ENCODE data around the gene GCLM. TPM values are rescaled to one million over a fixed set of nuclear protein-coding genes. Genes with fewer than 3 reads are reported as not detected.

Gene GCLM
- total RNA-seq, 1 experiment from 2014 or later, result 33.7 TPM

DNA sequence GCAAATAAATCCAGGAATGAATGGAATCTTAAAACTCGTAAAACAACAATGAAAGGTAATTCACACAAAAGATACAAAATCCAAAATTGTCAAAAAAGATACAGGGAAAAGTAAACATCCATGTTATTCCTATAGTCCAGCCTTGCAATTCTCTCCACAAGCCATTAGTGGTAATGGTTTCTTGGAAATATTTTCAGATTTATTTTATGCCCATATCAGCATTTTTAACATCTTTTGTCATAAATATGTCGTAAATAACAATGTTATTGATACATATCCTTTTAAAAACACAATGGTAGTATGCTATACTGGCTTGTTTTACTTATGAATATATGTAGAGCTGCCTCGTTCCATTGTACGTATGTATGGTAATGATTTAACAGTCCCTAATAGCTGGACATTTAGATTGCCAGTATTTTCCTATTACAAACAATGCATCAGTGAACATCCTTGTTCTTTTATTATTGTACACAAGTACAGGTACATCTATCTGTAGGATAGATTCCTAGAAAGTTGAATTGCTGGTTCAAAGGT is 60.8 kb downstream of the GCLM start:
- intact Hi-C loops (cut with micrococcal nuclease; ENCODE audit: unreplicated experiment), result loop anchor here (5.0 to 10.0 kb wide), 2 partner anchors 214 to 406 kb away; no protein-coding TSS in a partner anchor
- CTCF ChIA-PET, result no interaction called here
- H3K27me3 ChIP-seq (ENCODE audit: control insufficient read depth, insufficient read depth, low read length), result no peaks in the 10 kb centered on the region
- no peak for DNase-seq (ENCODE audit: low read depth, low spot score)
- H3K4me3 ChIP-seq (ENCODE audit: low read depth in 2 of 2, low read length in 2 of 2), result peak overlapping the region; percentile 69 to 74
- H3K27ac ChIP-seq (ENCODE audit: low read length), result peak overlapping the region; percentile 75
- H3K36me3 ChIP-seq (ENCODE audit: control insufficient read depth, insufficient read depth, low read length), result no peaks in the 10 kb centered on the region
- ATAC-seq, result no peak
- POLR2A ChIA-PET, result no interaction called here
- H3K9me3 ChIP-seq (ENCODE audit: control insufficient read depth, insufficient read depth, low read depth, low read length), result no peaks in the 10 kb centered on the region
- in situ Hi-C loops (cut with HindIII; ENCODE audit: low pct_unique_long_range_greater_than_20kb, low sequenced_read_pairs), result no loop called here
- TF ChIP-seq, protein P1, sequence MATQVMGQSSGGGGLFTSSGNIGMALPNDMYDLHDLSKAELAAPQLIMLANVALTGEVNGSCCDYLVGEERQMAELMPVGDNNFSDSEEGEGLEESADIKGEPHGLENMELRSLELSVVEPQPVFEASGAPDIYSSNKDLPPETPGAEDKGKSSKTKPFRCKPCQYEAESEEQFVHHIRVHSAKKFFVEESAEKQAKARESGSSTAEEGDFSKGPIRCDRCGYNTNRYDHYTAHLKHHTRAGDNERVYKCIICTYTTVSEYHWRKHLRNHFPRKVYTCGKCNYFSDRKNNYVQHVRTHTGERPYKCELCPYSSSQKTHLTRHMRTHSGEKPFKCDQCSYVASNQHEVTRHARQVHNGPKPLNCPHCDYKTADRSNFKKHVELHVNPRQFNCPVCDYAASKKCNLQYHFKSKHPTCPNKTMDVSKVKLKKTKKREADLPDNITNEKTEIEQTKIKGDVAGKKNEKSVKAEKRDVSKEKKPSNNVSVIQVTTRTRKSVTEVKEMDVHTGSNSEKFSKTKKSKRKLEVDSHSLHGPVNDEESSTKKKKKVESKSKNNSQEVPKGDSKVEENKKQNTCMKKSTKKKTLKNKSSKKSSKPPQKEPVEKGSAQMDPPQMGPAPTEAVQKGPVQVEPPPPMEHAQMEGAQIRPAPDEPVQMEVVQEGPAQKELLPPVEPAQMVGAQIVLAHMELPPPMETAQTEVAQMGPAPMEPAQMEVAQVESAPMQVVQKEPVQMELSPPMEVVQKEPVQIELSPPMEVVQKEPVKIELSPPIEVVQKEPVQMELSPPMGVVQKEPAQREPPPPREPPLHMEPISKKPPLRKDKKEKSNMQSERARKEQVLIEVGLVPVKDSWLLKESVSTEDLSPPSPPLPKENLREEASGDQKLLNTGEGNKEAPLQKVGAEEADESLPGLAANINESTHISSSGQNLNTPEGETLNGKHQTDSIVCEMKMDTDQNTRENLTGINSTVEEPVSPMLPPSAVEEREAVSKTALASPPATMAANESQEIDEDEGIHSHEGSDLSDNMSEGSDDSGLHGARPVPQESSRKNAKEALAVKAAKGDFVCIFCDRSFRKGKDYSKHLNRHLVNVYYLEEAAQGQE (IDR thresholded peaks at IDR 0.05; ENCODE audit: insufficient read depth in 1 of 2, low read depth in 2 of 2, low read length in 1 of 2), result no peak
- TF ChIP-seq POLR2AphosphoS5 (IDR thresholded peaks at IDR 0.05; ENCODE audit: low read depth, low read length) (no peak), TCF7L2 (IDR thresholded peaks at IDR 0.05; ENCODE audit: low read depth, low read length) (no peak), SIN3A (IDR thresholded peaks at IDR 0.05; ENCODE audit: borderline replicate concordance, insufficient read depth, low read depth, low read length) (no peak)
- TF ChIP-seq, protein P2, sequence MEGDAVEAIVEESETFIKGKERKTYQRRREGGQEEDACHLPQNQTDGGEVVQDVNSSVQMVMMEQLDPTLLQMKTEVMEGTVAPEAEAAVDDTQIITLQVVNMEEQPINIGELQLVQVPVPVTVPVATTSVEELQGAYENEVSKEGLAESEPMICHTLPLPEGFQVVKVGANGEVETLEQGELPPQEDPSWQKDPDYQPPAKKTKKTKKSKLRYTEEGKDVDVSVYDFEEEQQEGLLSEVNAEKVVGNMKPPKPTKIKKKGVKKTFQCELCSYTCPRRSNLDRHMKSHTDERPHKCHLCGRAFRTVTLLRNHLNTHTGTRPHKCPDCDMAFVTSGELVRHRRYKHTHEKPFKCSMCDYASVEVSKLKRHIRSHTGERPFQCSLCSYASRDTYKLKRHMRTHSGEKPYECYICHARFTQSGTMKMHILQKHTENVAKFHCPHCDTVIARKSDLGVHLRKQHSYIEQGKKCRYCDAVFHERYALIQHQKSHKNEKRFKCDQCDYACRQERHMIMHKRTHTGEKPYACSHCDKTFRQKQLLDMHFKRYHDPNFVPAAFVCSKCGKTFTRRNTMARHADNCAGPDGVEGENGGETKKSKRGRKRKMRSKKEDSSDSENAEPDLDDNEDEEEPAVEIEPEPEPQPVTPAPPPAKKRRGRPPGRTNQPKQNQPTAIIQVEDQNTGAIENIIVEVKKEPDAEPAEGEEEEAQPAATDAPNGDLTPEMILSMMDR (IDR thresholded peaks at IDR 0.05), result no peak
- no TSS peak for BruUV-seq (replicated peaks)
- H3K4me1 ChIP-seq (ENCODE audit: control insufficient read depth, insufficient read depth, low read length), result peaks cover 11% of the 10 kb centered on the region; the same call in 1 of the 2 replicates

- Histone ChIP-seq H3K4me3 (ENCODE audit: low read depth in 2 of 2, low read length in 2 of 2) (peak overlapping the region; percentile 69 to 74), H3K27ac (ENCODE audit: low read length) (peak overlapping the region; percentile 75), H3K36me3 (ENCODE audit: control insufficient read depth, insufficient read depth, low read length) (no peaks in the 10 kb centered on the region), H3K4me1 (ENCODE audit: control insufficient read depth, insufficient read depth, low read length) (peaks cover 11% of the 10 kb centered on the region; the same call in 1 of the 2 replicates), H3K9me3 (ENCODE audit: control insufficient read depth, insufficient read depth, low read depth, low read length) (no peaks in the 10 kb centered on the region), H3K27me3 (ENCODE audit: control insufficient read depth, insufficient read depth, low read length) (no peaks in the 10 kb centered on the region)
- DNase-seq (ENCODE audit: low read depth, low spot score) (peak; percentile 46), ATAC-seq (peak; percentile 58)
- TF ChIP-seq, protein P1 (IDR thresholded peaks at IDR 0.05; ENCODE audit: insufficient read depth in 1 of 2, low read depth in 2 of 2, low read length in 1 of 2), result no peak
- TF ChIP-seq SIN3A (IDR thresholded peaks at IDR 0.05; ENCODE audit: borderline replicate concordance, insufficient read depth, low read depth, low read length), result no peak
- no peak; the same call in 1 of the 2 replicates for TF ChIP-seq POLR2AphosphoS5 (IDR thresholded peaks at IDR 0.05; ENCODE audit: low read depth, low read length)
- no peak for TF ChIP-seq TCF7L2 (IDR thresholded peaks at IDR 0.05; ENCODE audit: low read depth, low read length)
- TF ChIP-seq, protein P2 (IDR thresholded peaks at IDR 0.05), result no peak
- intact Hi-C loops (cut with micrococcal nuclease; ENCODE audit: unreplicated experiment), result loop anchor here (5.0 to 10.0 kb wide), 2 partner anchors 213 to 406 kb away; no protein-coding TSS in a partner anchor
- BruUV-seq (replicated peaks), result TSS peak; percentile 76
- ChIA-PET CTCF (no interaction called here), POLR2A (interaction anchor here (0.7 kb wide), 1 partner anchor 32 kb away, joined by 3 read pairs; no protein-coding TSS in a partner anchor)
- in situ Hi-C loops (cut with HindIII; ENCODE audit: low pct_unique_long_range_greater_than_20kb, low sequenced_read_pairs), result no loop called here
These were observed 61.4 kb downstream of the GCLM start for GRCh38 chr1:93847811-93848288.
